DMS 273 treated with DMSO at 0.1 percent for 48 hours (cell line): ENCODE data around the gene LY6G6C.

Source experiments
- DNase-seq: peaks from one replicate; lab custom pipeline; 2025; lab: John Stamatoyannopoulos, UW

Gene LY6G6C

DNA sequence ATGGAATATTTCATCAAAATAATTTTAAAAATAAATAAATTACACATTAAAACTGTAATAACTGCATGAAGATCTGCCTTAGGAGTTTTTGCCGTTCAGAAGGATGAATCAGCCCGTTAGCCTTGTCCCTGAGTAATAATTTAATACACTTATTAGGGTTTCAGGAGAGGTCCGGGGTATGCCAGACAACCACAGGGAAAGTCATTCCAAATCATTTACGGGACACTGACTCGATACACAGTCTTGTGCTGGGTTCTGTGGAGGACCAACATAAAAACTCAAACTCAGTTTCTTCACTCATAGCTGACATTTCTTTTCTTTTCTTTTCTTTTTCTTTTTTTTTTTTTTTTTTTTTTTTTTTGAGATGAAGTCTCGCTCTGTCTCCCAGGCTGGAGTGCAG, 15.6 kb downstream of the LY6G6C start:
- no peak for DNase-seq

DNA sequence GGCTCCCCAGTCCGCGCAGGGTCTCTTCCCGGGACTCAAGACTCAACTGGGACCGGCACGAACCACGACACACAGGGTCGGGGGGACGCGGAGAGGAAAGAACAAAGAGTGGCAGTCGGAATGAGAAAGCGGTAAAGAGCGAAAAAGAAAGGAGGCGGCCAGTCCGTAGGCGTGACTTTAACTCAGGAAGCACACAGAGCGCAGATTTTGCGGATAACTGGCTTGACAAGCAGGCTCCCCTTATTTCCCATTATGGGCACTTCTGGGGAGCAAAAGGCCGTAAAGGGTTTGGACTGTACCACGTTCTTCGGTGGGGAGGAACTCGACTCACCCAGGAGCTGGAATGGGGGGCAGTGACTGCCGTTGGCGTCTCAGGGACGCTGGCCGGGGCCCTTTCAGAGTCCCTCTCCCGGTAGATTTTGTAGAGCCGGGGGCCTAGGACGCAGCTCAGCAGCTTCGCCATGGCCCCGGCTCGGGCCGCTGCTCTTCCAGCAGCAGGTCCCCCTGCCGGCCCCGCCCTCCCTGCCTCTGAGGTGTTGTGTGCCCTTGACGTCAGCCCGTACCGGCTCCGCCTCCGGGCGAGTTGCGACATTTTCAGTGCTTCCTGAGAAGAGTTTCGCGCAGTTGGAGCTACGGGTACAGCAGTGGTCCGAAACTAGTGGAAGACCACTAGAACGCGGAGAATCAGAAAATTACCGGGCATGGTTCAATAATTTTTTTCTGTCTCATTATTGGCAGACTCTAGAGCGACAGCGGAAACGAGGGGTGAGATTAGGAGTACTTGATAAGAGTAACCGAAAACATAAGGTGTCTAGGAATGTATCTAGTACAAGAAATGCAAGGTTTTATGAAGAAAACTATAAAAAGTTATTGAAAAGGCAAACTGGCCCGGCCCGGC, 18.5 kb downstream of the LY6G6C start, which contains the start of gene ABHD16A:
TSS of gene ABHD16A (minus strand) at position 506 of the 898 bp plus-strand sequence. CDS start at position 463, 43 bp downstream.
- DNase-seq = peak; percentile 94

DNA sequence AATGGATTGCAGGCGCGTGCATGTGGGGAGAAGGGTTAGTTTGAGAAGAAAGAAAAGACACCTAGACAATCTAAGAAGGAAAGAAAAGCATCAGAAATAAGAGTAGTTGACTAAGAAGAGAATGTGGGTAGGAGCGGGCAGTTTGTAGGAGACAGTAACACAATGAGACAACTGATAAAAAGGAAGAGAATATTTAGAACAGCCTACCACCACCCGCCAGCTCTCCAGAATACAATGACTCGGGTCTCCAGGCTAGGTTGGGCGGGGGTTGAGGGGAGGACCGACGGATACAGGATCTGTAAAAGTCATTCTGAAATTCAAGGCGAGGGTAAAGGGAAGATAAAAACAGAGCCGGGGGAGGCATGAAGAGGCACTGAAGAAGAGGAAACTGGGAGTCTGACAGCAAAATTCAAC, 19.1 kb downstream of the LY6G6C start:
- DNase-seq = no peak

DNA sequence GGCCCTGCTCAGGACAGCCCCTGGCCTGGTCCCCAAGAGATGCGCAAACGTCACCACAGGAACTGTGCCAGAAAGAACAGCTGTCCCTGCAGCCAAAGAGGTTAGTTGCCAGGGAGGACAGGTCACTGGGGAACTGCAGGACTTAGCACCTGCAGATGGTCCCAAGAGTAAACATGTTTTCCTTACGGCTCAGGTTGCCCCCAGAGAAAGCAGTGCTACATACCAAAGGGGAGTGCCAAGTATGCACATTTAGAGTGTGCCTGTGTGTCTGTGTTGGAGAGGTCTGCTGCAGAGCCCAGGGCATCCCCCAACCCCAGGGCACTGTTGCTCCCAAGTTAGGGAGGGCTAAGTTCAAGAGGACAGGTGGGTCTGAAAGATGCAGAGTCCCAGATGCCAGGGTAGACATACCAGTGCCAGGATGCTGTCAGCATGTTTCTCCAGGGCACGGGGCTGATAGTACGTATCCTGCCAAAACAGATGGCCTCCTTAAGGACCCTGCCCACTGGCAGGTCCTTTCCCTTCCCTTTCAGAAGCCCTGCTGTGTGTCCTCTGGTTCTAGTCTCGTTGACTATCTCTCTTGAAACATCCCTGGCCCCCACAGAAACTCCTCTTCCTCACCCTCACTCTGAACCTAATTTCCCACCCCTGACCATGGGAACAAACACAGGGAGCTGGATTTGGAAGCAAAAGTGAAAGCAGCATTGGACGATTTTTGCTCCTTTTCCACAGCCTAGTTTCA, 19.7 kb downstream of the LY6G6C start:
- DNase-seq = peak; percentile 40

DNA sequence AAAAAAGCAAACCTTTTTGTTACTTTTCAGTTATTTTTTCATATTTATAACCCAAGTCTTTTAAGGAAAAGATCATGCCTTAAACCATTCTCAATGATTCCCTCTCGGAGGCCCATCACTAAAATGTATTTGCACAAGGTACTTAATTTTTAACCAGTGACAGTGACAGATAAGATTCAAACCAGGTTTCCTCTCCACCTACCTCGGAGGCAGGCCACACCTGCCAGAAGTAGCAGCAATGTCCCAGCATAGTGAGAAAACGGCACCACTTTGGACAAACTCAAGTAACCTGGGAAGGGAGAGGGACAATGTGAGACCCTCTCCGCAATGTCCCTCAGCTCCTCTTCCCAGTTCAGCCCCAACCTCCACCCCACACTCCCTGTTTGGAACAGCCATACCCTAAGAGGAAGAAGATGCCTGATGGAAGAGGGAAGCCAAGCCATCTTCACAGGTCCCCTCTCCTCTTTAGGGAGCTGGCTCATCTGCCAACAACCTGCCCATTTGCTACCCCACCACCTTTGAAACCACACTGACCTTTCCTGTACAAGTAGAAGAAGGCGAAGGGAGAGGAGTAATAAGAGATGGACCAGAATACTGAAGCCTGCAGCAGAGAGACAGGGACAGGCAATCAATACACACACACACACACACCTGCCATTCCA, 20.7 kb downstream of the LY6G6C start:
- no peak for DNase-seq

DNA sequence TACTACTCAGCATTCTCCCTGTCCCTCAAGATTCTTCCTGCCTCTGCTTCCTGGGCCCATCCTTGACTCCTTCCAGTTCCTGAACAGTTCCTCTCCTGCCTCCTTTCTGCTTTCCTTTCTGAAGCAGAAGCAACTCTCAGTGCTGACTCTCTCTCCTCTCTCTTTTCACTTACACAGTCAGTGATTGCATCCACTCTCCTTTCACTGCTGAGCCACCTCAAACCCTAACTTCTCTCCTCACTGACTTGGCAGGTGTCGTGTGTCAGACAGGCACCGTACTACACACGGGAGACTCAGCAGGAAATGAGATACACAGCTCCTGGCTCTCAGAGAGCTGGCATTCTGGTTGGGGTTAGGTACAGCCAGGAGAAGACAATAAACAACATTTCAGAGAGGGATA, 24.0 kb downstream of the LY6G6C start:
- DNase-seq = no peak

DNA sequence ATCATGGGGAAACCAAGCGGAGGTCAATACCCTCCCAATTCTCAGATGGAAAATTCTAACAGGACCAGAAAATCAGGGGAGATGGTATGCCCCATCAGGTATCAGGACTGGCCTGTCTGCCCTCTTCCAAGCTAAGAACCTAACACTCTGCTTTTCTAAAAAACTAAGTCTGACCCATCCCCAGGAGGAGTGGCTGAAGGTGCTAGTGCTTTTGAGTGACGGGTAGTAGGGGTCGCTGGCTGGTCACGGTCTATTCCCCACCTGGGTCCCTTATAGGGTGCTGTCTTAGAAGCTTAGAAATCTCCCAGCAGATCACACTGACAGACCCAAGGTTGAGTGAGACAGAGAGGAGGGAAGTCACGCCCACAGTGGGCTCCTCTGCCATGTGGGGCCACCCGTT, 28.0 kb downstream of the LY6G6C start:
- DNase-seq = no peak

DNA sequence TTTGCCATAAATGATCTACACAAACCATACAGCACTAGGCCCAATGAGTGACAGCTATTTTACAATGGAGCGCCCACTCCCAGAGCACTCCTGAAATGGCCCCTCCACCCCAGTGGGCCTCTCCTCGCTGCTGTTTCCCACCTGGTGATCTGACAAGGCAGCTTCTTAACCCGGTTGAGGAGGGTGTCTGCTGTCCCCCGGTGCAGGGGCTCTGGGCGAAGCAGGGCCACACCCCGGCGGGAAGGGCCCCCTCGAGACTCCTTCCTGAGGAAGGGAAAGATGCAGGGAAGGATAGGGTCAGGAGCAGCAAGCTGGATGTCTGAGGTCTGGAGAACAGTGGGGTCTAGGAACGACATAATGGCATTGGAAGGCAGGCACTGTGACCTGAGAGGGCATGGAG, 28.7 kb downstream of the LY6G6C start:
- DNase-seq = no peak

DNA sequence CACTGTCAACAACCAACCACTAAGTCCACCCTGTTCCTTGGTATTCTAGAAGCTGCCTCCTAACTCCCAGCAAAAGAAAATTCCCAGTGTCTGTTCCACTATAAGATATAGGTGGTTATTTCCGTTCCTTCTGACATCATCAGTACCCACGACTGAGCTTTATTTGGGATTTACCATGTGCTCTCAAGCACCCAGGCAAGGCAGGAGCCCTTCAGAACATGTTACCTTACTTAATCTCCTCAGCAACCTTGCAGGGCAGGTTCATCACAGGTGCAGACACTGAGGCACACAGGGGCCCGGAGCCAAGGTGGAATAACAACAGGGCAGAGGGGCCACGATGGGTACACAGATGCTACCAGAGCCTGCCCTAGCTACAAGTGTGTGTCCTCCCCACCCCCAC, 29.2 kb downstream of the LY6G6C start:
- DNase-seq = no peak

DNA sequence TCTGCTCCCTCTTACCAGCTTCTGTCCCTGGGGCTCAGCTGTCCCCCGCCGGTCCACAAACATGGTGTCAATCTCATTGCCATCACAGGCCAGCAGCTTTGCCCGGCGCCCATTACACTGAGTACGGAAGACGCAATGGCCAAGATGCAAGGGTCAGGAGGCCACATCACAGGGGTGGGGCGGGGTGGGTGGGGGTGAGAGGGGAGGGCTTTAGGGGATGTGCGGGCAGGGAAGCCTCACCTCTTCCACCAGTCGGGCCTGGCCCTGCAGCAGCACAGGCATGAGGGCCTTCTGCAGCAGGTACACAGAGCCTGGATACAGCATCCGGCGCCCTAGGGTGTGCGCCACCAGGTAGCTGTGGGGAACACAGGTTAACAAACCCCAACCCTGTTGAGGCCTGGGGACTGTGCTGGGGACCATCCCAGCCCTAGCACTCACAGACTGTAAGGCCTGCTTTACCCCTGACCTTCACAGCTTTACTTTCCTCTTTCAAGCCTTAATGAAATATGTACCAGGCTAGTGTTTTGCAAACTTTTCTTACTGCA, 29.9 kb downstream of the LY6G6C start:
- DNase-seq = no peak

DNA sequence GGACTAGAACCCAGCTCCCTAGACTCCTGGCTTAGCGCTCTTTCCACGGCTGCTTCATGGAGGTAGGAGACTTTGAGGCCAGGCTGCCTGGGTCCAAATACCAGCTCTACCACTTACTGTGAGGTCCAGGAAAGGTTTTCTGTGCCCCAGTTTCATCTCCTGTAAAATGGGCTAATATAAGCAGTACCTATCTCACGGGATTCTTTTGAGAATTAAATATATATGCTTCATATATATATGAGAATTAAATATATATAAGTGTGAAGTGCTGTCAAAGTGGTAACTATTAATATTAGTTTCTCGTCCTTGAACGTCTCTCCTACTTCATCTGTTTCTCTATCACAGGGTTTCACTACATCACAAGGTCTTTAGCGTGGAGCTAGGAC, 30.5 kb downstream of the LY6G6C start:
- no peak for DNase-seq

DNA sequence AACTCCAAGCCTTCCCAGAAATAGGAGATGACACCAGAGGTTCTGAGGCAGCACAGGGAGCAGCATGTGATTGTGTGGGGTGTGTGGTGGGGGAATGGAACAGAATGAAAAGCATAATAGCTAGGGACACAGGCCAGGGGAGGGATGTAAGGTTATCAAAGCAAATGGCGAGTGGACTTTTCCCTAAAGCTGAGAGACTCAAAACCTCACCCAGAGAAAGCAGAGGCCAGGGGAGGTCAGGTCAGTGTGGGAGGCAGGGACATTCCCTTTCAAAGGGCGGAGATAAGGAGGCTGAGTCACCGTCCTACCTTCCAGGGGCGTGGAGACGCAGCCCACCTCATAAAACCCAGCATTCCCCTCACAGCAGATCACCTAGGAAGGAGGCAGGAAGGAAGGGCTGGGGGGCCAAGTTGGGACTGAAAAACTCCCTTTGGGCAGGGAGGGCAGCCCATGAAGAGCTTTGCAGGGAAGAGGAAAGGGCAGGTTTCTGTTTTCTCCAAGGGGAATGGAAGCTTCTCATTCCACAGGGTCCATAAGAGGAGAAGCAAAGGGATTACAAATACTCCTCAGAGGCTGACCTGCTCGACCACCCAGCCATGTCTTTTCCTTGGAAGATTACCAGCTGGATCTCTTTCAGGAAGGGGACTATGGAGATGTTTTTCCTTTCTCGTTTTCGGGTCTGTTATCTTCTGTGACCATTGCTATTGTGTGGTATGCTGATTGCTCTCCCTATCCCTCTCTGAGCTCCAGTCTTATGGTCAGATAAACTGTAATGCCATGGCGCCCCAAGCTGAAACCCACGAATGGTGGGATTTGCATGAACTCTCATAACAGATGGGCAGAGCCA, 31.1 kb downstream of the LY6G6C start:
- no peak for DNase-seq

DNA sequence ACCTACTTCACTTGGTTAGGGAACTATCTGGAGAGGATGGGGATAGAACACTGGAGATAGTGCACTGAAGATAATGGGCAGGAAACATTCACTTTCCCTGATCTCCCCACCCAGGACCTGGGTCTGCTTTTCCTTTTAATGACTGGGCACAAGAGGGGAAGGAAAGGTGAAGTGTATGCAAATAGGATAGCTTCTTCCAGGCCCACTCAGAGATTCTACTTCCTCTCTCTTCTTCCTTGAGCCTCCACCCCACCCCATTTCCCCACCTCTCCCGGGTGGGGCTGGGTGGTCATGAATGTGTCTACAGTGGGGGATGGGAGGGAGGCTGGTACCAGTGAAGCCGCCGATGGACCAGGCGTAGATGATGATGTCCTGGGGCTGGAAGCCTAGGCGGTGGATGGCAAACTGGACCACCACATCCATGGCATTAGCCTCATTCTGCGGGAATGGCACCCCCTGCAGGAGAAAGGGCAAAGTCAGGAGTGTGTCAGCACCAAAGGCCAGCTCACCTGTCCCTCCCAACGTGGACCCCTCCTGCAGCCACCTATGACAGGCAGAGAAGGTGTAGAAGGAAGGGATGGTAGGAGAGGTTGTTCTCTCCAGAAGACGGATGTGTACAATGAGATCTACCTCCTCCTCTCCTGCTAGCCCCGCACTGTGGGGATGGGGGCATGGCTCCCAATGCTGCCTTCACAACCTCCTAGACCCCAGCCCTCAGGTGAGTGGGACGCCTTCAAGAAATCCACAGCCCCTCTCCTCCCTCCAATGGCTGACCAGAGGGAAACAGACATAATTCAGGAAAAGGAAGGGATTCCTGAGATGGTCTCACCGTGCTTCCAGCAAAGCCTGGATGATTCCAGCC, 32.1 kb downstream of the LY6G6C start:
- DNase-seq = no peak

DNA sequence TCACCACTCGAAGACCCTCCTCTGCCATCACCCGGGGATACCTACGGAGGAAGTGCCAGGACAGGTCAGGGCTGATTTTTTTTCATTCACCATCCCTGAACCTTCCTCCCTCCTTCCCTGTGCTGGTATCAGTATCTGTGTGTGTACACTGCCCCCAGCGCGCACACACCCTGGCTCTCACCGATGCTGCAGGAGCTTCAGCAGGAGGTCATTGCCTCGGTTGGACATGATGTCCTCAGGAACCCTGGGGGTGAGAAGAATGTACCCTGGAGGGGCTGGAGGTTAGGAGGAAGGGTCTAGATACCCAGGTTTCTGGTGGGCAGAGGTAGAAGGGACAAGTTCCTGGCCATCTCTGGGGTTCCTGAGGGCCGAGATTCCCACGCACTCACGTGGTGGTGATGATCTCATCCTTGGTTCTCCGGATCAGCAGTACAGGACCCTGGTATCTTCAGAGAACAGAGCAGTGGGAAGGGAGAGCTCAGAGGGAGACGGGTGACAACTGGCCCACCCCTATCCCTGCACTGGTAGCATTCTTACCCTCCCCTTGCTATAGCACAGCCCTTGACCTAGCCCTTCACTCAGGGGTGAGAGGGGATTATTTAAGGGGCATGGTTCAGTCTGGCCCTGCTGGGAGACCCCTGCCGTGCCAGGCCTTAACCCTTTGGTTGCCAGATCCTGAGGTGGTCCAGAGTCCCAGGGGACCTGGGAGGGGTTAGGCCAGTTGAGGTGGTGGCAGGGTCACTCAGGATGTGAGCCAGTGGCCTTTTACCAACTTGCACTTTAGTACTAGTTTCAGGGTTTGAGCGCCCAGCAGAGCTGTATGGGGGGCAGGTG, 33.5 kb downstream of the LY6G6C start:
- no peak for DNase-seq

DNA sequence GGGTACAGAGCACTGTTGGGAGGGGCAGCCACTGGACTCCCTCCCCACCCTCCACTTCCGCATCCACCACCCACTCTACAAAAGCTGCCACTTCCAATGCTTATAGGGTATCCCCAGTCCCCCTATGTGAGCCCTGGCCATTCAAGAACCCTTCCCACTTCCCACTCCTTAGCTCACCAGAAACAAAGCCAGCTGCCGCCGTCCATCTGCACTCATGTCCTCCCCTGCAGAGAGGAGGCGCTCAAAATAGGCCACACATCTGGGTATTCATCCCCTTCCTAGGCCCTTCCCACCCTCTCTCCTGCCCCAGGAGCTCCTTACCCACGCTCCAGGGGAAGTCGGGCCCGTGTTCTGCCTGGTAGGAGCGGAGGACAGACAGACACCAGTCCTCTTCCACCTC, 34.2 kb downstream of the LY6G6C start:
- no peak for DNase-seq

DNA sequence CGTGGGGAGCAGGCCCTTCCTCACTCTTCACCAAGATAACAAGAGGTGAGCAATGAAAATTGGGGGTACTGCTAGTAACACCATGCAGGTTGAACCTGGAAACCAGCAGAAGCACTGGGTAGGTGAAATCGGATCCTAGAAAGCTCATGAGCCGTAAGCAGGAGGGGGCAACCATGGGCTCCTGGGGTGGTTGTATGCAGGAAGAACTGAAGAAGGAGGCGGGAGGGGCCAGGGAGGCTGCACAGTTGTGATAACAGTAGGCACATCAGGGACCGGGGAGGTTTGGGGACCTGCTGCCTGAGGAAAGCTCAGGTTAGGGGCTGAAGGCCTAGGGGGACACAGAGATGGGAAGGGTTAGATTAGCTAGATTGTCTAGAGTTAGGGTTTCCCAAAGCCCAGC, 35.1 kb downstream of the LY6G6C start:
- DNase-seq = no peak

DNA sequence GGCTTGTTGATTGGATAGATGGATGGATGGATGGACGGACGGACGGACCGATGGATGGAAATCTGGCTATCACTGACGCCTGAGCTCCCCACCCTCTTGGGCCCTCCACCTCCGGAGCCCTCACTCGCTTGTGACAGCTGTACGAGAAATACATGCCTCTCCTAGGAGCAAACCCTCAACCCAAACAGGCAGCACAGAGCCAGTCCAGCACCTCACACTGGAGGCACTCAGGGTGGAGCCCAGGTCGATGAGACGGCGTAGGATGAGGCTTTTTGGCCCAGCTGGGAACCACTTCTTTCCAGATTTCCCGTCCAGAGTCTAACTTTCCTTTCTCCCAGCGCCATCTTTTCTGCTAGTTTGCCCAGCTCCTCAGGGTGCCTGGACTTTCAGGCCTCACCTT, 38.0 kb downstream of the LY6G6C start:
- no peak for DNase-seq

DNA sequence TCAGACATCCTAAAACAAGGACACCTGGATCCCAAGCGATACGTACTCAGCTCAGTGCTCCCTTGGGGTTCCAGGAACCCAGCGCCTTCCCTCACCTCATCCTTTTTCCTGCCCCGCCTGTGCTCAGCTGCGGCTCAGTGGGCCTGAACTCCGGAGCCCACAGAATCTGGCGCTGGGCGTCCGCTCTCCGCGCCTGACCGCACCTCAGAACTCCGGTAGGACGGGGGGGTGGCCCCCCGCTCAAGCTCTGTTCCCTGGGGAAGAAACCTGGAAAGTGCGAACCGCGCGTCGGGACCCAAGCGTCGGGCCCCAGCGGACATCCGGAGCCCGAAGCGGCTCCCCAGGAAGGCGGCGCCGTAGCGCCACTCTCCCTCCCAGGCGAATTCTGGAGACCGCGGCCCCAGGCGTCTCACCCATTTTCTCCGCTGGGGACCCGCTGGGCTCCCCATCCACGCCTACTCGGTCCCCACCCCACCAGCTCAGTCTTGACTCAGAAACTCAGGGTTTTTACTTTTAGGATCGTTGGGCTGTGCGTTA, 40.3 kb downstream of the LY6G6C start:
- no peak for DNase-seq
